GM21717 (cell line): ENCODE measurements around the gene SCYGR3.
"Not testable (repeated sequence)": the region's sequence is repeated elsewhere in the genome, so short reads cannot be mapped to it uniquely, and the experiment has no call there.

Experiments
- ATAC-seq: cut with Tn5 transposase; IDR thresholded peaks from one replicate; pipeline ENCODE4 v1.9.1; 2021; ENCODE audit warnings: mild to moderate bottlenecking, moderate library complexity; ENCODE audit not compliant: unreplicated experiment

SCYGR3 gene

DNA sequence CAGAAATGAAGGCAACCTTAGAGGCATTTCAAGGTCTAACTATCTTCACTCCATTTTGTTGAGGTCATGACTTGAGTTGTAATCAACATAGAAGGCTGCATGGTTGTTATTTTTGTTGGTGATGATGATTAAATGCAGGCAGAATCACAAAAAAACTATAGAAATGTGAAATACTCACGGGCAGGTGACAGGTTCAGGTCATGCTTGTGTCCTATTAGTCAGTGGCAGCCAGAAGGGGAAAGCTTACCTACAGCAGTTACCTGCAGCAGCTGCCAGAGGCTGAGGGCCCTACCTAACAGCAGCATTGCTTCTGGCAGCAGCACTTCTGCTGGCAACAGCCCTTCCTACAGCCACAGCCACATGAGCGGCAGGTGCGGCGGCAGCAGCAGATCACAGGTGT lies 394 bp downstream of the SCYGR3 start:
- no peak for ATAC-seq

DNA sequence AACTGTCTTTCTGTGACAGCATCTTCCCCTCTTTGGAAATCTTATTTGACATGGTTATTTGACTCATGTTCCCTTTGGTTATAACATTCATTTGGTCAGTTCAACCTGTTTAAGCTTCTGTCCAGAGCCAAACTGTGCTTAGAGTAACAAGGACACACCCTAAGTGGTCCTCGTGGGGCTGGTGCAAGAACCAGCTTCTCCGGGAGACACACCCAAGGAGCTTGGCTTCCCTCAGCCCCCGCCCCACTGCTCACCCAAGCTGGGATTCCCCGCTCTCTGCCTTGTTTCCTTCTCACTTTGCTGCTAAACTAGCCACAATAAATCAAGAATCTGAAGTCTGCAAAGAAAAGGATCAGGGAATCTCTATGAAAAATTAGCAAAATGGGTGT lies 1.4 kb downstream of the SCYGR3 start:
- ATAC-seq, result no peak

DNA sequence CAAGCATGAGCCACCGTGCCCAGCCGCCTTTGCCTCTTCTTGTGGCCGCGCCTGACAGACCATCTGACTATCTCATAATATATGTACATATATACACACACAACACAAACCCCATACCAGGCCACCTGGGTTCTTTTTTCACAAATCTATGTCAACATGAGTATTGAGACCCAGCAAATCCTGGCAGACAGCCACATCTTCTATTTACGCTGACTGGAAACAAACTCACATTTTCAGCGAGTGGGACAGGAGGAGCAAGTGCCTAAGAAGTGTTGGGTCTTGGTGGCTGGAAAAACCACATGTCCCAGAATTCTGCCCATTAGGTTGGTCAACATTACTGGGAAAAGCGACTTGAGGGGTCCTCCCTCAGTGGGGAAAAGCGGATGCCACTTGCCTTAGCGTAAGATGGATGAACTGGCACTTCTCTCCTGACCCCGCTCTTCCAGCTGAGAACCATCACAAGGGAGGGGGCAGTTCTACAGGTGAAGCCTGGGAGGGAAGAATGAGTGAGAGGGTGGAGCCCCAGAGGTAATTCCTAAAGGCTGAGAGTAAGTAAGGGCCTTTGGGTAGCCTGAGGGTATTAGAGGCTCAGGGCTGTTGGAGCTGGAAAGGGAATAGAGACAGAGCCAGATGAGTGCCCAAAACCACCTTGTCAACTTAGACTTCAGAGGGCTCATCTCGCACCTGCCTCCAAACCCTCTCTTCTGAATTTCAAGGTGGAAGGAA lies 1.9 kb downstream of the SCYGR3 start:
- no peak for ATAC-seq

DNA sequence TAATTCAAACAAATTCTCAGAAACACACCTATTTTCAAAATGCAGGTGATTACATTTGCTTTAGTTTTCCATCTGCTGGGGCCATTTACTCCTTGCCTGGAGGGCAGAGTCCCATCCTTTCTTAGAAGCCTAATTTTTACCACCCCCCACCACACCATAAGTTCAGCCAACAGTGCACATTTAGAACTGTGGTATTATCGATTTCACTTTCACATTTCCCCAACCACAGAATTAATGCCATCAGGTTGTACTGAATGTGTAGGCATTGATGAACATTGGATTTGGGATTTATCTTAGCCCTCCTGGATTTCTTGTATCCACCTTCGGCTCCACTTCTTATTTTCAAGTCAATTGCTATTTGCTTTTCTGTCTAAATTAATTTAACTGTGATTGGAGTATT lies 4.5 kb downstream of the SCYGR3 start:
- ATAC-seq, result no peak

DNA sequence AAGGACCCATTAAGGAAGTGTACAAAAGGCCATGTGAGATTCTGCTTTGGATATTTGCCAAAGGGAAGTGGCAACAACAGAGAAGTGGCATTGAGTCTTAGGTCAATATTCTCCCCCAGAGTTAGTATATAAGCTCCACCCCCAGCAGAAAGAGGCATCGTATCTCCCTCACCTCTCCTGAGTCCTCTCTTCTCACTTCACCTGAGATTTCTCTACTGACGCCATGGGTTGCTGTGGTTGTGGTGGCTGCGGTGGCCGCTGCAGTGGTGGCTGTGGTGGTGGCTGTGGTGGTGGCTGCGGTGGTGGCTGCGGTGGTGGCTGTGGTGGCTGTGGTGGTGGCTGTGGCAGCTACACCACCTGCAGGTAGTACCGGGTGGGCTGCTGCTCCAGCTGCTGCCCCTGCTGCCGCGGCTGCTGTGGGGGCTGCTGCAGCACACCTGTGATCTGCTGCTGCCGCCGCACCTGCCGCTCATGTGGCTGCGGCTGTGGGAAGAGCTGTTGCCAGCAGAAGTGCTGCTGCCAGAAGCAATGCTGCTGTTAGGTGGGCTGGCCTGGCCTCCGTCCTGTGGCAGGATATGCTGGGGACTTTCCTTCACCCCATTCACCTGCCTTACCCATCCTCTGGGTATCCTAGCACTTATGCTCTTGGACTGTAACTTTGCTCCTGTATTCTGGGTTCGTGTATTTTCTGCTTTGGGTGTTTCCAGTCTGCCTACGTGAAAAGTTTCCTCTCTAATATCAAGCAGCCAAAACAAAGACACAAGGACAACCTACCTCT lies 5.9 kb downstream of the SCYGR3 start:
- ATAC-seq, result no peak

DNA sequence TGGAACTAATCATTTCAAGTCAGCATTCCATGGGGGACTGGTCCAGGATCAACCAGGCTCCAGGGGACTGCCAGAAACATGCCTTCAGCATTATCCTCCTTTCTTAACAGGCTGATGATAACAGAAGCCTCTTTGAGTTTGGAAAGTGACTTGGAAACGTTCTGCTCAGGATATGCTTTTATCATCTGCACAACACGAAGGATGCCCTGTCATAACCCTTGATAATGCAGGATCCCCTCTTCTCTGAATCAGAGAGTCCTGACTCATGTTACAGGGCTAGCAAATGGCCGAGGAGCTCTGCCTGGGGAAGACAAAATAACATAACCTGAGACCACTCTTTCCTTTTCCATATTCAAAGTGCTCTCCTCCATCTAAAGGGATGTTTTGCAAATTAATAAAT lies 6.7 kb downstream of the SCYGR3 start:
- ATAC-seq, result no peak

DNA sequence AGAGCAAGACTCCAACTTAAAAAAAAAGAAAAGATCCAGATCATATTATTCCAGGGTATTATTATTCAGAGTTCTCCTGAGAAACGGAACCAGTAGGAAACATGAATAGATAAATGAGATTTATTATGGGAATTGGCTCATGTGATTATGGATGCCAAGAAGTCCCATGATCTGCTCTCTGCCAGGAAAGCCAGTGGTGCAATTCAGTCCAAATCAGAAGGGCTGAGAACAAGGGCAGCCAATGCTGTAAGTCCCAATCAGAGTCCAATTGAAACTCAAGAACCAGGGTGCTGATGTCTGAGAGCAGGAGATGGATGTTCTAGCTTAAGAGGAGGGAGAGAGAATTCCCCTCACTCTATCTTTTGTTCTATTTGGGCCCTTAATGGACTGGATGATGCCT lies 8.2 kb downstream of the SCYGR3 start:
- ATAC-seq, result no peak

DNA sequence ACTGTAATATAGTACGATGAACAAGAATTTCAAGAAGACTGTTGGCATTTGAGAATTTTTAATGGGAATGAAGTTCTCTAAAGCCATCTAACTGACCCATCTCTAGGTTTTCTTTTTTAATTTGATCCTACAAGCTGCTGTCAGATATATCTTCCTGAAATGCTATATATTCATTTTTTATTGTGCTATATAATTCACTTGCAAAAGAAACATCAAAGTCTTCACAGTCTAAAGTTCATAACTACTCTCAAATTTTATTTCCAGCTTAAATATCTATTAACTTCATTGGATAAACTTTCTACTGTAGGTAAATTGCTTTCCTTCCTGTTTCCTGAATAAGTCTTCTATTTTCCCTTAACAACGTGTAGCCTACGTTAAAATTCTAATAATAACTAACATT lies 12.3 kb downstream of the SCYGR3 start:
- ATAC-seq, result no peak

DNA sequence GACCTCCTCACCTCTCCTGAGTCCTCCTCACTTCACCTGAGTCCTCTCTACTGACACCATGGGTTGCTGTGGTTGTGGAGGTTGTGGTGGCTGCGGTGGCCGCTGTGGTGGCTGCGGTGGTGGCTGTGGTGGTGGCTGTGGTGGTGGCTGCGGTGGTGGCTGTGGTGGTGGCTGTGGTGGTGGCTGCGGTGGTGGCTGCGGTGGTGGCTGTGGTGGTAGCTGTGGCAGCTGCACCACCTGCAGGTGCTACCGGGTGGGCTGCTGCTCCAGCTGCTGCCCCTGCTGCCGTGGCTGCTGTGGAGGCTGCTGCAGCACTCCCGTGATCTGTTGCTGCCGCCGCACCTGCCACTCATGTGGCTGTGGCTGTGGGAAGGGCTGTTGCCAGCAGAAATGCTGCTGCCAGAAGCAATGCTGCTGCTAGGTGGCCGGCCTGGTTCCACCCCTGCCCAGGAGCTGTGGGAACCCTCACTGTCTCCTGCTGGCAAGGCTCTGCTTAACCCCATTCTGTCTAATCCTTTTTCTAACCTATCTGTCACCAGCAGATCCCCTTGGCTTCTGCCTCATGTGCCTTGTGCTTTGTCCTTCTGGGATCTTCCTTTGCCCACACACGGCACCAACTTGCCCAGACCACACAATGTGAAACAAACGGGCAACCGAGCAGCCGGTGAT lies 15.7 kb downstream of the SCYGR3 start, which contains the start of gene SCYGR2:
SCYGR2 (plus strand) TSS at position 59 of the 669 bp plus-strand sequence; CDS start at position 59, 0 bp downstream.
- not testable (repeated sequence) for ATAC-seq

DNA sequence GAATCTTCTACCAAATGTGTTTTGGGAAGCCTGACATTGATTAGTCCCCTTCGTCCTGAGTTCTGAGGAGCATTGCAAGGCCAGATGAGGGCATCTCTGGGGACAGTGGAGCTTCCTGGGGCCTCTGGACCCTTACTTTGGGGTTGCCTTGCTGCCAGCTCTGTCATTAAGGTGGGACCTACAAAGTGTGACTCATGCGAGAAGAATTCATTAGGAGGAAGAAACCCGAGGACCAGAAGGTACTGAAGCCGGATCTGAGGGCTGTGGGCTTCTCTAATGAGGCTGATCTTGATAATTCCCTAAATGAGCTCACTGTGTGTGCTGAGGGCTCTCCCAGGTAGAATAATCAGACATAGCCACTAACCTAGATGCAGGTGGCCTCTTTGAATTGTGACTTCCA lies 16.6 kb downstream of the SCYGR3 start:
- ATAC-seq, result no peak

DNA sequence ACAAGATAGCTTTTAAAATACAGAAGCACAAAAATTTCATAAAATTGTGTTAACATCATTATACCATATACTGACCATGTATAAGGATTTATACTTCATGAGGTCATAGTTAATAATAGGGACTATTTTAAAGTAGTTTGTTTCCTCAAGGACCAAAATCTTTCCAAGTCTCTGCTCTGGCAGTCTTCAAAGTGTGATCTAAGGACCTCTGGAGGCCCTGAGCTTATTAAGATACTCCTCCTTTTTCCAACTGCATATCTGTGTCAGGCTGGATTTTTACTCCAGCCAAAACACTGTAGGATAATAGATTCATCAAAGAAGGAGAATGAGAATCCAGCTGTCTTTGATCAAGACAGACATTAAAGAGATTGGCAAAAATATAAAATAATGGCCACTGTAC lies 17.6 kb downstream of the SCYGR3 start:
- no peak for ATAC-seq

DNA sequence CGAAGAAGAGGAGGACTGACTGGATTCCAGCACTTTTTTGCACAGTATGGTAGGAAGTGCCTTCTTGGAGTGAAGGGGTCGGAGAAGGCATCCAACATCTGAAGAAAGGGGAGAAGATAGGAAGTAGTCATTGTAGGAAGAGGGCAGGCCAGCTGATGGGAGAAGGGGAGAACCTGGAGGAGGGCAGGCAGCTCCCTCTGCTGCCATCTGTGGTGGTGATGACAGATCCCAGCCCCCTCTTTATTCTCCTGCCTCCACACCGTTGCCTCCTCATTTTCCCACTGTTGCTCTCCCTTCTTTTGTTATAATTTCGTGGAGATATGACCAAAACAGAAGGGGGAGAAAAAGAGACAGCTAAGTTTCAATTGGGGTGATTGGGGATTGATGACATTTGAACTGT lies 18.8 kb downstream of the SCYGR3 start:
- ATAC-seq, result no peak

DNA sequence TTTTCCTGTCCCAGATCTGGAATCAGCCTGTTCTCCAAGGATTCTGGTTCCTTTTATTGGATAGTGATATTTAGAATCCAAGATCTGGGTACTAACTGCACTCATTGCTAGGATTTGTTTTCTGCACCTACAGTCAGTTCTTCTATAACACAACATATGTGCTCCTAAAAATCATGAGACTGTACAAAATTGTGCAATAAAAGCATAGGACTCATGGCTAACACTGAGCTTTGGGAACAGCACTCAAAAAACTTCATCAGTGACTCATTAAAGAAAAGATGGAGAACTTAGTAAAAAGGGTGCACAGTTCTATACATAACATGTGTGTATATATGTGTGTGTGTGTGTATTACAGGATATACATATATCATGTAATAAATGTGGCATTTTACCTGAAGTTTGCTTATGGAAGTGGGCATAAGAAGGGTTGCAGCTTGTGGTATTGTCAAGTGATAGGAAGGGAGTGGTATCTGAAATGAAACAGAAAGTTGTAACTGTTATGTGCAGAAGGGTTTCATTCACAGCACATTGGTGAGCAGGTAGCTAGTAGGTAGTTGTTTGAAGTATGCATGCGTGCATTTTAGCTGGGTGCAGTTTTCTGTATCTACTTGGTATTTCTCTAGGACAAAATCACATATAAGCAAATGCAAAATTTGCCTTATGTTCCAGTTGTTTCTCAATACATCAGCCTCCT lies 21.8 kb downstream of the SCYGR3 start:
- ATAC-seq, result peak; percentile 95

DNA sequence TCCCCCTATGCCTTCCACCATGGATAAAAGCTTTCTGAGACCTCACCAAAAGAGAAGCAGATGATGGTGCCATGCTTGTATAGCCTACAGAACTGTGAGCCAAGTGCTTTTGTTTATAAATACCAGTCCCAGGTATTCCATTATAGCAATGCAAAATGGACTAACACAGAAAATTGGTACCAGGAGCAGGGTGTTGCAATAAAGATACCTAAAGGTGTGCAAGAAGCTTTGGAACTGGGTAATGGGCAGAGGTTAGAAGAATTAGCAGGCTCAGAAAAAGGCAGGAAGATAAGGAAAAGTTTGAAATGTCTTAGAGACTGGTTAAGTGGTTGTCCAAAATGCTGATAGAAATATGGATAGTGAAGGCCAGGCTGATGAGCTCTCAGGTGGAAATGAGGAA lies 32.3 kb downstream of the SCYGR3 start:
- no peak for ATAC-seq

DNA sequence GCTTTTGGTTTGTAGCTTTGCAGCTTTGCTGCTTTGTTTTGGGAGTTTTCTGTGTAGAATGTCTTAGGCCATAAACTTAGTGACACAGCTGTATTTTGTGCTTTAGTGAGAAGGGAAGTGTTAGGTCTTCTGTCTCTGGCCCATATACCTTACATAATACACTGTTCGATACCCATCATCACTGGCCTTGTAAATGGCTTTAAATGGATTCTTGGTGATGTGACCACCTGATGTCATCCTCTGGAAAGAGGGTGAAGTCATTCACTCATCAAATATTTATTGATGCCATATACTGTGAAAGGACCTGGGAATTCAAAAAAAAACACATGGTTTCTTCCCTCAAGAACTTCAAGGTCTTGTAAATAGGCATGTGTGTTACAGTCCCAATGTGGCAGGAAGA lies 34.8 kb downstream of the SCYGR3 start:
- no peak for ATAC-seq

DNA sequence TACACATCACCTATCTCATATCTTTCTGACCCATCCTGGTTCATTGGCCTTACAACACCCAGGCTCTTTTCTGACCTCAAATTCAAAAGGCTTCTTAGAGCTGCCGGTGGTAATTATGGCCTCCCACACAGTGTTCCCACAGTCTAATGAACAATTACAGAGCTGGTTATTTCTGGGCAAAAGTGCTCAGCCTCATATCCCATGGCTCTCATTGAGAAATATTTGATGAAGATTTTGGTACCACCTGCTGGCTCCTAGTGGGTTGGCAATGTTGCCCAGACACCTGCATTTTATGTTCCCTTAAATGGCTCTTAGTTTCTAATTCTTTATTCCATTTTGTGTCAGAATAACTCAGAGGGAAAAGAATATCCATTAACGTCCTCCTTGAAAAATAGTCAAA lies 36.0 kb downstream of the SCYGR3 start:
- no peak for ATAC-seq

DNA sequence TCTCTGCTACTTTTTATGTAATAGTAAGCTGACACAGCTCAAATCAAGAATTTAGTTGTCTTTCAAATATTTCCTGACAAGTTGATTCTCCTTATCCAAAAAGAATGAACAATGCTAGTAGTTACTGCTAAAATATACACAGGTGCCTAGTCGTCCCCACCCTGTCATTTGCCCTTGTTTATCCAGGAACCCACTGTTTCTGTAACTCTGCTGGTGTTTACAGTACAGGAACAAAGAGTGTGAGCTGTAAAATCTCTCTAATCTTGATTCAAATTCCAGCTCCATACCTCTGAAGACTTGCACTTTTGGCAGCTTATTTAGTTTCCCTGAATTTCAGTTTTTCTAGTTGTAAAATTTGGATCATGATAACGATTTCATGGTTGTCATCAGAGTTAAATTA lies 37.1 kb downstream of the SCYGR3 start:
- ATAC-seq, result no peak

DNA sequence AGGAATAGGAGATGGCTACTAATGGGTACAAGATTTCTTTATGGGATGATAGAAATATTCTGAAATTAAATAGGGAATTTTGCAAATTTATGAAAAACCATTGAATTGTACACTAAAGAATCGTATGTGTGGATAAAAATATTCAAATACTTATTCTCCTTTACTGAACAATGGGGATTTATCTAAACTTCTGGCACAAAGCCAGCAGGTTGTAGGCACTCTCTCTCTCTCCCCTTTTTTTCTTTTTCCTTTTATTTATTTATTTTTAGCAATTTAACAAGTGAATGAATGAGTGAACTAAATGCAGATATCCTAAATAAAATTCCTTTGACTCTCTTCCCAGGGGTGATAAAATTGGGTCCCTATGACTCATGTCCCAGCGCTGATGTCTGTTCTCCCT lies 37.8 kb downstream of the SCYGR3 start:
- no peak for ATAC-seq

DNA sequence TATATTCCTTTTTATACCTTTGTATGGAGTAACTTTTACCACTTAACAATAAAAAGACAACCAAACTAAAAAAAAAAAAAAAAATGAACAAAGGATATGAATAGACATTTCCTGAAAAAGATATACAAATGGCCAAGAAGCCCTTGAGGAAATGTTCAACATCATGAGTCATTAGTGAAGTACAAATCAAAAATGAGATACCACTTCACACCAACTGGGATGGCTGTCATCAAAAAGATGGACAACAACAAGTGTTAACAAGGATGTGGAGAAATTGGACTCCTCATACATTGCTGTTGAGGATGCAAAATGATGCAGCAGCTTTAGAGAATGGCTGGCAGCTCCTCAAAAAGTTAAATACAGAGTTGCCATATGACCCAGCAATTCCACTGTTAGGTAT lies 38.5 kb downstream of the SCYGR3 start:
- no peak for ATAC-seq

DNA sequence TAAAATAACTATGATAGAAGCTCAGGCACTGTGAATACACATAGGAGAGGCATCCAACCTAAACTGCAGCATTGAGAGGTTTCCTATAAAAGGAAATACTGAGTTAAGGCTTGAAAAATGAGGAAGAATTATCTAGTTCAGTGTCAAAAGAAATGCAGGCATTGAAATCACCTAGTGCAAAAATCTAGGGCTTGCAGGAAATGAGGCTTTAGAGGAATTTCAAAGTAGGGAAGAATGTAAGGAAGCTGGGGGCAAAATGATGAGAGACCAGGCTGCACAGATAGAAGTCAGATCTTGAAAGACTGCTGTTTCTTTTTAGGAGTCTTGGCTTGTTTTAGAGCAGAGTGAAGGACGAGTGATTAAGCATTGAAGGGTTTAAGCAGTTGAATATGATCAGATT lies 44.0 kb downstream of the SCYGR3 start:
- no peak for ATAC-seq

DNA sequence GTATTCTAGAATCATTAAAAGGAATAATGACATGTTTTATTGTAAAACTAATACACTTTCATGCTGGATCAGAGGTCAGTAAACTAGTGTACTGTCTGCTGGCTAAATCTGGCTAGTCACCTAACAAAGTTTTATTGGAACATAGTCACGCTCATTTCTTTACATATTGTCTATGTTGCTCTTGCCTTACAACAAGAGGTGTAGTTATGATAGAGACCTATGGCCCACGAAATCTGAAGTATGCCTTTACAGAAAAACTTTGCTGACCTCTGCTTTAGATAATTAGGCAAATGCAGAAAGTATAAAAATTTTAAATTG lies 45.8 kb downstream of the SCYGR3 start:
- no peak for ATAC-seq

DNA sequence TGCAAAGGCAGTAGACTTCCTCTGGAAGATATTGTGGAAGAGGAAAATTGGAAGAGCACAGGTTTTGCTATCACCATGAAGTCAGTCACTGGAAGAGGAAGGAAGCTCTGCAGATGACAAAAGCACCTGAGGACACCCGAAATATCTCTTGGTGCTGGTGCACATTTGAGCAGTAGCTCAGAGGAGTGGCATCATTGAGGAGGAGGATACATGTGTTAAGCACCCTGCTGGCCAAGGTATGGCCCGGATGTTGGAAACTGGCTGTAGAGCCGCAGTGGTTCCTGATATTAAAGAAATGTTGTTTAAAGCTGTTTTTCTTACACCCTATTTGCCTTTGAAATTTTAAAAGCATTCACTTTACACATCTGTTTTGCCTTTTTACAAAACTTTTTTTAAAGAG lies 48.6 kb downstream of the SCYGR3 start:
- no peak for ATAC-seq
